ENCODE measurements around the gene TDRD10. TPM values are rescaled to one million over a fixed set of nuclear protein-coding genes. Genes with fewer than 3 reads are reported as not detected.

Gene TDRD10
- total RNA-seq, 2 donors from 2014 or later = 0.85 to 1.8 TPM

GRCh38 chr1:154490317-154490716 is 11.7 kb upstream of the TDRD10 start:
- H3K4me3 ChIP-seq = no peak overlapping the region
- H3K27ac ChIP-seq = peak overlapping the region in 1 of 2 donors; percentile 1
- H3K27me3 ChIP-seq = no peaks in the 10 kb centered on the region
- H3K4me1 ChIP-seq = peaks cover 0 to 44% of the 10 kb centered on the region in 2 donors
- no peak for TF ChIP-seq CTCF (IDR thresholded peaks at IDR 0.05)
- peaks cover 5% of the 10 kb centered on the region for H3K36me3 ChIP-seq
- H3K9me3 ChIP-seq = no peaks in the 10 kb centered on the region
- no peak for DNase-seq (ENCODE audit: low spot score)

- peaks cover 4% of the 10 kb centered on the region for H3K36me3 ChIP-seq
- H3K4me1 ChIP-seq = peaks cover 0 to 46% of the 10 kb centered on the region in 2 donors
- no peaks in the 10 kb centered on the region for H3K27me3 ChIP-seq
- H3K9me3 ChIP-seq = no peaks in the 10 kb centered on the region
- TF ChIP-seq CTCF (IDR thresholded peaks at IDR 0.05) = no peak
- no peak for DNase-seq (ENCODE audit: low spot score)
- H3K27ac ChIP-seq = peak overlapping the region; percentile 25 to 33
- H3K4me3 ChIP-seq = no peak overlapping the region
Observed at GRCh38 chr1:154492115-154492514, 9.9 kb upstream of the TDRD10 start.

- TF ChIP-seq CTCF (IDR thresholded peaks at IDR 0.05) = no peak
- peak; percentile 64 for DNase-seq (ENCODE audit: low spot score)
Observed at GRCh38 chr1:154493276-154493675, 8.7 kb upstream of the TDRD10 start.

GRCh38 chr1:154495496-154496273 is 6.3 kb upstream of the TDRD10 start:
- DNase-seq (ENCODE audit: low spot score) = no peak
- Histone ChIP-seq H3K27me3 (peaks cover 0 to 9% of the 10 kb centered on the region in 2 donors), H3K9me3 (no peaks in the 10 kb centered on the region), H3K4me1 (peaks cover 0 to 46% of the 10 kb centered on the region in 2 donors), H3K4me3 (no peak overlapping the region), H3K36me3 (no peaks in the 10 kb centered on the region), H3K27ac (peak overlapping the region; percentile 46 to 52)
- no peak for TF ChIP-seq CTCF (IDR thresholded peaks at IDR 0.05)

More at GRCh38 chr1:154493276-154493675, 8.7 kb upstream of the TDRD10 start:
- Histone ChIP-seq H3K27ac (peak overlapping the region; percentile 25 to 33), H3K4me1 (peaks cover 0 to 46% of the 10 kb centered on the region in 2 donors), H3K27me3 (no peaks in the 10 kb centered on the region), H3K4me3 (no peak overlapping the region), H3K9me3 (no peaks in the 10 kb centered on the region), H3K36me3 (no peaks in the 10 kb centered on the region)

GRCh38 chr1:154496383-154496782 is 5.6 kb upstream of the TDRD10 start:
- DNase-seq (ENCODE audit: low spot score) = no peak
- Histone ChIP-seq H3K4me3 (no peak overlapping the region), H3K36me3 (no peaks in the 10 kb centered on the region), H3K27ac (peak overlapping the region; percentile 46 to 52), H3K27me3 (peaks cover 0 to 9% of the 10 kb centered on the region in 2 donors), H3K4me1 (peaks cover 0 to 50% of the 10 kb centered on the region in 2 donors), H3K9me3 (no peaks in the 10 kb centered on the region)
- no peak for TF ChIP-seq CTCF (IDR thresholded peaks at IDR 0.05)

Data from right atrium auricular region (tissue), 2 donors.